Measurements from ENCODE around the gene RGSL1. TPM values are rescaled to one million over a fixed set of nuclear protein-coding genes. Genes with fewer than 3 reads are reported as not detected.

Gene RGSL1
- total RNA-seq, 1 donor from 2014 or later = not detected

DNA sequence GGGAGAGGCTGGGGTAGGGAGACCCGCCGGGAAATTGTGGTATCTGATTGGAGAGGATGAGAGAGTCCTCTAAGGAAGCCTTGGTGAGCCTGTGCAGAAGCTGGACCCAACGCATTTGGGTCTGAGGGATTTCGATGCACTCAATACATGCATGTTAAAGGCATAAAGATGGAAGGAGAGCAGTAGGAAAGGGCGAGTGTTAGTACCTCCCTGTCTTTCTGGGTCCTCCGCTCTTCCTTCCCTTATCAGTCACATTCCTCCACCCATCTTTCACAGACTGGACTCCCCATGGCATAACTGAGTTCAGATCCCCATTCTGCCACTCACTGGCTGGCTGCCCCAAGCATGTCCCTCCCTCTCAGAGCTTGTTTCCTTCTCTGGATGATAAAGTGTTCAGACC lies 147.0 kb downstream of the RGSL1 start:
- no peaks in the 10 kb centered on the region for H3K4me1 Mint-ChIP-seq
- H3K9me3 Mint-ChIP-seq = no peaks in the 10 kb centered on the region
- H3K27ac Mint-ChIP-seq (ENCODE audit: unreplicated experiment) = no peak overlapping the region
- H3K36me3 Mint-ChIP-seq (ENCODE audit: low read depth) = no peaks in the 10 kb centered on the region
- H3K27me3 Mint-ChIP-seq (ENCODE audit: low read depth) = no peaks in the 10 kb centered on the region
- H3K4me3 Mint-ChIP-seq = no peak overlapping the region
- TF ChIP-seq, protein P1, sequence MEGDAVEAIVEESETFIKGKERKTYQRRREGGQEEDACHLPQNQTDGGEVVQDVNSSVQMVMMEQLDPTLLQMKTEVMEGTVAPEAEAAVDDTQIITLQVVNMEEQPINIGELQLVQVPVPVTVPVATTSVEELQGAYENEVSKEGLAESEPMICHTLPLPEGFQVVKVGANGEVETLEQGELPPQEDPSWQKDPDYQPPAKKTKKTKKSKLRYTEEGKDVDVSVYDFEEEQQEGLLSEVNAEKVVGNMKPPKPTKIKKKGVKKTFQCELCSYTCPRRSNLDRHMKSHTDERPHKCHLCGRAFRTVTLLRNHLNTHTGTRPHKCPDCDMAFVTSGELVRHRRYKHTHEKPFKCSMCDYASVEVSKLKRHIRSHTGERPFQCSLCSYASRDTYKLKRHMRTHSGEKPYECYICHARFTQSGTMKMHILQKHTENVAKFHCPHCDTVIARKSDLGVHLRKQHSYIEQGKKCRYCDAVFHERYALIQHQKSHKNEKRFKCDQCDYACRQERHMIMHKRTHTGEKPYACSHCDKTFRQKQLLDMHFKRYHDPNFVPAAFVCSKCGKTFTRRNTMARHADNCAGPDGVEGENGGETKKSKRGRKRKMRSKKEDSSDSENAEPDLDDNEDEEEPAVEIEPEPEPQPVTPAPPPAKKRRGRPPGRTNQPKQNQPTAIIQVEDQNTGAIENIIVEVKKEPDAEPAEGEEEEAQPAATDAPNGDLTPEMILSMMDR (conservative IDR thresholded peaks at IDR 0.05) = no peak
- DNase-seq (ENCODE audit: low read depth, low spot score) = no peak

DNA sequence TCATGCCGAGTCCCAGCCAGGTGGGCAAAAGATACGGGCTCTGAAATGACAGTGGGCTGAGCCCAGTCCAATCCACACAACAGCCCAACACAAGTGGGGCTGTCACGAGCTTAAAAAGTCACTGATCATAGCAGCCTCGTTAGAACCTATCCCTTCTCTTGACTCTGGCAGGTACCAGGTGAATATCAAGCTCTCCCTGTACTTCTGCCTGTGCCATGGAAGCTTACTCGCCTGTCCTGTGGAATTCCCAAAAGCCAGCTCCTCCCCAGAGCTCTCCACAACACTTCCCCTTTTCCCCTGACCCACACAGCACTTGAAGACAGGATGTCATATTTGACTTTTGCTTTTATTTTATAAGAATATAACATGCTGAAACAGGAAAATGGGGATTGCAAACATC lies 148.3 kb downstream of the RGSL1 start:
- H3K27me3 Mint-ChIP-seq (ENCODE audit: low read depth) = no peaks in the 10 kb centered on the region
- no peak overlapping the region for H3K4me3 Mint-ChIP-seq
- no peaks in the 10 kb centered on the region for H3K9me3 Mint-ChIP-seq
- no peaks in the 10 kb centered on the region for H3K4me1 Mint-ChIP-seq
- no peaks in the 10 kb centered on the region for H3K36me3 Mint-ChIP-seq (ENCODE audit: low read depth)
- DNase-seq (ENCODE audit: low read depth, low spot score) = no peak
- no peak overlapping the region for H3K27ac Mint-ChIP-seq (ENCODE audit: unreplicated experiment)
- TF ChIP-seq, protein P1 (conservative IDR thresholded peaks at IDR 0.05) = no peak

DNA sequence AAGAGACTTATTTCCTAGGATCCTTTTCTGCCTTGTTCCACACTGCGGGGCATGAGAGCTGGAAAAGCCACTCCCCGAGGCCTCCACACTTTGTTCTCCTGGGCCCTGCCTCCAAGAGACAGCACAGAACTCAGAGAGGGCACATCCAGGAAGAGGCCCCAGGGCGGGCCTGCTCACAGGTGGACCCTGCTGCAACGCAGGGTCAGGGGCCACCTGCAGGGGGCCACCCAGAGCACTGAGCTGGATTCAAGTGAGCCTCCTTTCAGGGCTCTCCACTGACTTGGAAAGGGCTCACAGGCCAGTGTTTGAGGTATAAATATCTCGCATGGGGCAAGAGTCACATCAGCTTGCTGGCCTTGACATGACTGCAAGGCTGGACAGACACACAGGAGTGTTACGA lies 149.4 kb downstream of the RGSL1 start:
- H3K4me3 Mint-ChIP-seq = no peak overlapping the region
- no peaks in the 10 kb centered on the region for H3K27me3 Mint-ChIP-seq (ENCODE audit: low read depth)
- H3K27ac Mint-ChIP-seq (ENCODE audit: unreplicated experiment) = no peak overlapping the region
- H3K4me1 Mint-ChIP-seq = peaks cover 6% of the 10 kb centered on the region
- TF ChIP-seq, protein P1 (conservative IDR thresholded peaks at IDR 0.05) = peak; percentile 48
- DNase-seq (ENCODE audit: low read depth, low spot score) = no peak
- H3K9me3 Mint-ChIP-seq = no peaks in the 10 kb centered on the region
- no peaks in the 10 kb centered on the region for H3K36me3 Mint-ChIP-seq (ENCODE audit: low read depth)

DNA sequence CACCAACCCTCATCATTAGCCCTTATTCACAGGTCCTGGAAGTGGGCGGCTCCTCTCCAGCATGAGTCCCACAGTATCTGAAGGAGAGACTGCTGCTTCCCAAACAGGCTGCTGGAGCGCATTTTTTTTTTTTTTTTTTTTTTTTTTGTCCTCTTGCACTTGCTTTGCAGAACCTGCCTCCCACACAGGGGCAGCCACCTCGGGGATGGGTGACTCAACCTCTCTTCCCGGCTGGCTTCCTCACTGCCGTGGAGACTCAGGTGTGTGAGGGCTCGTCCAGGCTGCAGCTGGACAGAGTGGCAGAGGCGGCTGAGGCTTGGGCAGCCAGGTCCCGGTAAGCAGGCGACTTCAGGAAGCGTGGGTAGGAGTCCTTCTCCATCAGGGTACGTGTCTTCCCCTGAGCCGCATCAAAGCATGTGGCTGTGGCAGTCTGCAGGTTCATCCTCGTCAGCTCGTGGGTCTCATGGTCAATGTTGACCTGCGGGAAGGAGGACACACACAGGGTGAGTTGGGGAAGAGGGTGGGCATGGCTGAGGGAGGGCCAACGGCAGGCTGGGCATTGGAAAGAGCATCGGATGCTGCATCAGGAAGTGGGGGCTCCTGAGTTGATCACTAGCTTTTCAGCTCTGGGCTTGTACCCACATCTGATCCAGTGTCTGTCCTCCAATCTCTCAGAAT lies 150.2 kb downstream of the RGSL1 start:
- H3K4me1 Mint-ChIP-seq = peaks cover 11% of the 10 kb centered on the region

DNA sequence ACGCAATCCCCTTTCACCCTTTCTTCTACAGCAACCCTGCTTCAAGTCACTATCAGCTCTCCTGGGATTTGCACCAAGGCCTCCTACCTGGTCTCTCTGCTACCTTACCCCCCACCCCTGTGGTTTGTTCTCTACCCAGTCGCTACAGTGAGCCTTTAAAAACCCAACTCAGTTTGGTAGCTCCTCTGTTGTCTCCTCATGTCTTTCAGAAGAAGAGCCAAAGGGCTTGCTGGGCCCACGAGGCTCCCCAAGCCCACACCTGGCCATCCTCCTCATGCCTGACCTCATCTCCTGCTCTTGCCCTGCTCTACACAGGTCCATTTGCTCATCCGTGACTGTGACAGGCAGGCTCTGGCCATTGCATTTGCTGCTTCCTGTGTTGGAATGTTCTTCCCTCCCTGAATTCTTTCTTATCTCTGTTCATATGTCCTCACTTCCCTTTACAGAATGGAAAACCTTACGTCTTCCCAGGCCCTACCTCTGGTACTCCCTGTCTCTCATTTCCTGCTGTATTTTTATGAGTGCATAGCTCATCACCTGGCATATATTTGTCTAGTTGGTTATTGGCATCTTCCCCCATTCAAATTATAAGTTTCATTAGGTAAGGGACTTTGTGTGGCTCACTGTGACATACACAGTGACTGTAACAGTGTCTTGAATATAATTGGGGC lies 150.9 kb downstream of the RGSL1 start:
- Mint-ChIP-seq H3K36me3 (ENCODE audit: low read depth) (no peaks in the 10 kb centered on the region), H3K4me1 (peaks cover 11% of the 10 kb centered on the region), H3K9me3 (no peaks in the 10 kb centered on the region), H3K27ac (ENCODE audit: unreplicated experiment) (no peak overlapping the region), H3K27me3 (ENCODE audit: low read depth) (no peaks in the 10 kb centered on the region), H3K4me3 (no peak overlapping the region)
- no peak for DNase-seq (ENCODE audit: low read depth, low spot score)
- TF ChIP-seq, protein P1 (conservative IDR thresholded peaks at IDR 0.05) = no peak

More for the DNA sequence above, 150.2 kb downstream of the RGSL1 start:
- no peaks in the 10 kb centered on the region for H3K36me3 Mint-ChIP-seq (ENCODE audit: low read depth)
- TF ChIP-seq, protein P1 (conservative IDR thresholded peaks at IDR 0.05) = no peak
- H3K27me3 Mint-ChIP-seq (ENCODE audit: low read depth) = no peaks in the 10 kb centered on the region
- no peak overlapping the region for H3K4me3 Mint-ChIP-seq
- no peak overlapping the region for H3K27ac Mint-ChIP-seq (ENCODE audit: unreplicated experiment)
- no peak for DNase-seq (ENCODE audit: low read depth, low spot score)
- H3K9me3 Mint-ChIP-seq = no peaks in the 10 kb centered on the region

All from neural crest cell (in vitro differentiated cells).